Liver (tissue), 9 donors: ENCODE results near the gene BRINP3. TPM values are rescaled to one million over a fixed set of nuclear protein-coding genes. Genes with fewer than 3 reads are reported as not detected.

Experiments used
- DNase-seq: peaks from one replicate; pipeline ENCODE4 v3.0.0-alpha.2; 2017; ENCODE audit warnings: low spot score
- H3K27ac ChIP-seq, 2 donors: one replicate each; pipeline ENCODE4 v1.7.0; 2013; ENCODE audit warnings: inconsistent platforms in 2 of 2, low read length in 2 of 2, control low read depth in 1 of 2, low read depth in 1 of 2, mild to moderate bottlenecking in 1 of 2
- H3K27me3 ChIP-seq, 4 donors: one replicate each; pipeline versions ENCODE4 v1.6.1 to v1.7.0; 2013; ENCODE audit warnings: low read length in 3 of 4, inconsistent platforms in 1 of 4, mild to moderate bottlenecking in 1 of 4, moderate library complexity in 1 of 4; ENCODE audit not compliant: control insufficient read depth in 4 of 4, insufficient read depth in 4 of 4
- H3K36me3 ChIP-seq, 4 donors: one replicate each; pipeline versions ENCODE4 v1.6.1 to v1.7.0; 2013; ENCODE audit warnings: low read length in 3 of 4, mild to moderate bottlenecking in 3 of 4, low read depth in 1 of 4, moderate library complexity in 1 of 4; ENCODE audit not compliant: control insufficient read depth in 4 of 4, insufficient read depth in 3 of 4
- H3K4me1 ChIP-seq, 4 donors: one replicate each; pipeline versions ENCODE4 v1.6.1 to v1.7.0; 2013; ENCODE audit warnings: low read length in 3 of 4, mild to moderate bottlenecking in 3 of 4, moderate library complexity in 1 of 4; ENCODE audit not compliant: control insufficient read depth in 4 of 4, insufficient read depth in 4 of 4
- H3K4me3 ChIP-seq, 3 donors: one replicate each; pipeline versions ENCODE4 v1.6.1 to v1.7.0; 2013; ENCODE audit warnings: low read length in 3 of 3, control low read depth in 1 of 3, low read depth in 1 of 3, mild to moderate bottlenecking in 1 of 3
- H3K9ac ChIP-seq, 2 donors: one replicate each; pipeline ENCODE4 v1.7.0; 2013; ENCODE audit warnings: low read length in 2 of 2, mild to moderate bottlenecking in 2 of 2, moderate library complexity in 2 of 2, control low read depth in 1 of 2, low read depth in 1 of 2
- H3K9me3 ChIP-seq, 4 donors: one replicate each; pipeline versions ENCODE4 v1.6.1 to v1.7.0; 2013; ENCODE audit warnings: low read length in 3 of 4; ENCODE audit not compliant: control insufficient read depth in 4 of 4
- EGR1 ChIP-seq, 2 donors: IDR thresholded peaks; 2 replicates each; pipeline ENCODE4 v1.6.1; 2016 to 2018; ENCODE audit warnings: antibody characterized with exemption in 2 of 2, low read depth in 2 of 2
- FOXA2 ChIP-seq: IDR thresholded peaks from 2 replicates; pipeline ENCODE4 v1.6.1; 2016; ENCODE audit warnings: antibody characterized with exemption
- GABPA ChIP-seq, 2 donors: IDR thresholded peaks in 1 of 2; conservative IDR thresholded peaks in 1 of 2; 2 replicates each; pipeline ENCODE4 v1.6.1; 2016; ENCODE audit warnings: antibody characterized with exemption in 2 of 2, mild to moderate bottlenecking in 1 of 2, moderate library complexity in 1 of 2
- HNF4A ChIP-seq, 2 donors: conservative IDR thresholded peaks; 2 replicates each; pipeline ENCODE4 v1.6.1; 2016; ENCODE audit warnings: antibody characterized with exemption in 2 of 2, mild to moderate bottlenecking in 2 of 2
- HNF4G ChIP-seq: IDR thresholded peaks from 2 replicates; pipeline ENCODE4 v1.6.1; 2016; ENCODE audit warnings: antibody characterized with exemption
- JUND ChIP-seq, 2 donors: IDR thresholded peaks; 2 replicates each; pipeline ENCODE4 v1.6.1; 2016; ENCODE audit warnings: antibody characterized with exemption in 2 of 2
- NR2F2 ChIP-seq: IDR thresholded peaks from 2 replicates; pipeline ENCODE4 v1.6.1; 2016; ENCODE audit warnings: antibody characterized with exemption
- RAD21 ChIP-seq, 2 donors: IDR thresholded peaks; 2 replicates each; pipeline ENCODE4 v1.6.1; 2016; ENCODE audit warnings: antibody characterized with exemption in 2 of 2, mild to moderate bottlenecking in 2 of 2
- RXRA ChIP-seq, 2 donors: IDR thresholded peaks; 2 replicates each; pipeline ENCODE4 v1.6.1; 2017 to 2018; ENCODE audit warnings: antibody characterized with exemption in 2 of 2, mild to moderate bottlenecking in 1 of 2
- SP1 ChIP-seq: IDR thresholded peaks from 2 replicates; pipeline ENCODE4 v1.6.1; 2018; ENCODE audit warnings: antibody characterized with exemption, mild to moderate bottlenecking
- TAF1 ChIP-seq: conservative IDR thresholded peaks from 2 replicates; pipeline ENCODE4 v1.6.1; 2016; ENCODE audit warnings: antibody characterized with exemption, mild to moderate bottlenecking
- YY1 ChIP-seq: IDR thresholded peaks from 2 replicates; pipeline ENCODE4 v1.6.1; 2016; ENCODE audit warnings: antibody characterized with exemption, mild to moderate bottlenecking
- WGBS: extraction: QIAGEN DNeasy Blood & Tissue Kit; methylation state at CpG from one replicate; pipeline ENCODE4 v1.1.7; 2013; 5-methylcytosine and 5-hydroxymethylcytosine counted together
- polyA plus RNA-seq, 2 donors: library from polyadenylated mRNA; stranded (reverse) in 1 of 2; unstranded in 1 of 2; fragments of 200-250 nt in 1 of 2; fragments of >200 nt in 1 of 2; fragmentation: Nextera tagmentation in 1 of 2; extraction: Ambion mirVana in 1 of 2; gene quantifications; one replicate each; pipeline versions ENCODE4 v1.2.1 to v1.2.3, GENCODE V29; 2013 to 2015
- total RNA-seq, 2 donors: library from RNA; depleted of rRNA; stranded (reverse); fragments of >200 nt; gene quantifications; one replicate each; pipeline ENCODE4 v1.2.3, GENCODE V29; 2014
- TF ChIP-seq, protein P1 (sequence below): IDR thresholded peaks from 2 replicates; pipeline ENCODE4 v1.6.1; 2016; ENCODE audit warnings: antibody characterized with exemption
- TF ChIP-seq, protein P2 (sequence below): fragments of 150-350 bp; IDR thresholded peaks from 2 replicates; pipeline ENCODE4 v1.5.1; 2017; ENCODE audit warnings: improper control_type of control experiment, low read depth, low read length; ENCODE audit not compliant: missing input control
- TF ChIP-seq, protein P3 (sequence below): IDR thresholded peaks from 2 replicates; pipeline ENCODE4 v1.6.1; 2016; ENCODE audit warnings: antibody characterized with exemption
- TF ChIP-seq, protein P4 (sequence below): IDR thresholded peaks from 2 replicates; pipeline ENCODE4 v1.6.1; 2016; ENCODE audit warnings: antibody characterized with exemption
- TF ChIP-seq, protein P5 (sequence below): IDR thresholded peaks from 2 replicates; pipeline ENCODE4 v1.6.1; 2016; ENCODE audit warnings: antibody characterized with exemption, mild to moderate bottlenecking
- donor health status: healthy.
- donor health status: healthy.
- donor health status: healthy.
- donor health status: healthy.
- donor health status: healthy.

The BRINP3 gene
- total and polyA plus RNA-seq, 4 donors = 0.02 TPM; not detected in 3

DNA sequence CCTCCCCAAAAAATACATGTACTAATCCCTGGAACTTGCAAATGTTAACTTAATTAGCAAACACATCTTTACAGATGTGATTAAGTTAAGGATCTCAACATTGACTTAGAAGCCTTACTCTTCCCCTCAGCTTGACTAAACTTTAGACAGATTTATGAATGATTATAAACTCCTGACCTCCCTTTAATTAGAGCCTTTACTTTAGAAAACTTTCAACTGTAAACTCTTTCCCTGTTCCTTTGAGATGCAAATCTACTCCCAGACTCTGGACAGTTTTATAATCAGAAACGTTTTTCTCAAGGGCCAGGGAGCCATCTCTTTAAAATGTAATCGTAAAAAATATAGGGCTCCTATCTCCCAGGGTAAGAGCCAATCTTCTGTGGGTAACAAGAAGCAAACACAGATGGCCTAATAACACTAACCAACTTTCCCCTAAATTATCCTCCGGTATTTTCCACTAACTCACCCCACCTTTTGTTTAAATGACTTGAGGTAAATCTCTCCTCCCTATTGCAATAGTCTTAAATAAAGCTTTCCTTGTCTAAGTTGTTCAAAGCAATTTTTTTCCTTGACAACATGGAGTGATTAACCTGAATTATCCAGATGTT lies 284.1 kb downstream of the BRINP3 start:
- Histone ChIP-seq H3K9ac (no peak overlapping the region), H3K4me1 (no peaks in the 10 kb centered on the region), H3K4me3 (no peak overlapping the region), H3K9me3 (peaks cover 0 to under 1% (median 0%) of the 10 kb centered on the region in 4 donors), H3K27ac (no peak overlapping the region), H3K27me3 (no peaks in the 10 kb centered on the region), H3K36me3 (no peaks in the 10 kb centered on the region)
- DNase-seq = no peak
- 33% methylated on average over 3 of the region's 3 CpGs for WGBS
- TF ChIP-seq YY1 = no peak
- TF ChIP-seq, protein P1, sequence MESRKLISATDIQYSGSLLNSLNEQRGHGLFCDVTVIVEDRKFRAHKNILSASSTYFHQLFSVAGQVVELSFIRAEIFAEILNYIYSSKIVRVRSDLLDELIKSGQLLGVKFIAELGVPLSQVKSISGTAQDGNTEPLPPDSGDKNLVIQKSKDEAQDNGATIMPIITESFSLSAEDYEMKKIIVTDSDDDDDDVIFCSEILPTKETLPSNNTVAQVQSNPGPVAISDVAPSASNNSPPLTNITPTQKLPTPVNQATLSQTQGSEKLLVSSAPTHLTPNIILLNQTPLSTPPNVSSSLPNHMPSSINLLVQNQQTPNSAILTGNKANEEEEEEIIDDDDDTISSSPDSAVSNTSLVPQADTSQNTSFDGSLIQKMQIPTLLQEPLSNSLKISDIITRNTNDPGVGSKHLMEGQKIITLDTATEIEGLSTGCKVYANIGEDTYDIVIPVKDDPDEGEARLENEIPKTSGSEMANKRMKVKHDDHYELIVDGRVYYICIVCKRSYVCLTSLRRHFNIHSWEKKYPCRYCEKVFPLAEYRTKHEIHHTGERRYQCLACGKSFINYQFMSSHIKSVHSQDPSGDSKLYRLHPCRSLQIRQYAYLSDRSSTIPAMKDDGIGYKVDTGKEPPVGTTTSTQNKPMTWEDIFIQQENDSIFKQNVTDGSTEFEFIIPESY = no peak
- no peak for TF ChIP-seq GABPA (IDR thresholded peaks at IDR 0.05 in 1 of 2, conservative IDR thresholded peaks at IDR 0.05 in 1 of 2)
- TF ChIP-seq RXRA (IDR thresholded peaks at IDR 0.05) = no peak
- no peak for TF ChIP-seq TAF1
- TF ChIP-seq, protein P2, sequence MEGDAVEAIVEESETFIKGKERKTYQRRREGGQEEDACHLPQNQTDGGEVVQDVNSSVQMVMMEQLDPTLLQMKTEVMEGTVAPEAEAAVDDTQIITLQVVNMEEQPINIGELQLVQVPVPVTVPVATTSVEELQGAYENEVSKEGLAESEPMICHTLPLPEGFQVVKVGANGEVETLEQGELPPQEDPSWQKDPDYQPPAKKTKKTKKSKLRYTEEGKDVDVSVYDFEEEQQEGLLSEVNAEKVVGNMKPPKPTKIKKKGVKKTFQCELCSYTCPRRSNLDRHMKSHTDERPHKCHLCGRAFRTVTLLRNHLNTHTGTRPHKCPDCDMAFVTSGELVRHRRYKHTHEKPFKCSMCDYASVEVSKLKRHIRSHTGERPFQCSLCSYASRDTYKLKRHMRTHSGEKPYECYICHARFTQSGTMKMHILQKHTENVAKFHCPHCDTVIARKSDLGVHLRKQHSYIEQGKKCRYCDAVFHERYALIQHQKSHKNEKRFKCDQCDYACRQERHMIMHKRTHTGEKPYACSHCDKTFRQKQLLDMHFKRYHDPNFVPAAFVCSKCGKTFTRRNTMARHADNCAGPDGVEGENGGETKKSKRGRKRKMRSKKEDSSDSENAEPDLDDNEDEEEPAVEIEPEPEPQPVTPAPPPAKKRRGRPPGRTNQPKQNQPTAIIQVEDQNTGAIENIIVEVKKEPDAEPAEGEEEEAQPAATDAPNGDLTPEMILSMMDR = no peak
- TF ChIP-seq, protein P3, sequence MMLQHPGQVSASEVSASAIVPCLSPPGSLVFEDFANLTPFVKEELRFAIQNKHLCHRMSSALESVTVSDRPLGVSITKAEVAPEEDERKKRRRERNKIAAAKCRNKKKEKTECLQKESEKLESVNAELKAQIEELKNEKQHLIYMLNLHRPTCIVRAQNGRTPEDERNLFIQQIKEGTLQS = no peak
- TF ChIP-seq, protein P4, sequence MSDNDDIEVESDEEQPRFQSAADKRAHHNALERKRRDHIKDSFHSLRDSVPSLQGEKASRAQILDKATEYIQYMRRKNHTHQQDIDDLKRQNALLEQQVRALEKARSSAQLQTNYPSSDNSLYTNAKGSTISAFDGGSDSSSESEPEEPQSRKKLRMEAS = no peak
- no peak for TF ChIP-seq JUND (IDR thresholded peaks at IDR 0.05)

DNA sequence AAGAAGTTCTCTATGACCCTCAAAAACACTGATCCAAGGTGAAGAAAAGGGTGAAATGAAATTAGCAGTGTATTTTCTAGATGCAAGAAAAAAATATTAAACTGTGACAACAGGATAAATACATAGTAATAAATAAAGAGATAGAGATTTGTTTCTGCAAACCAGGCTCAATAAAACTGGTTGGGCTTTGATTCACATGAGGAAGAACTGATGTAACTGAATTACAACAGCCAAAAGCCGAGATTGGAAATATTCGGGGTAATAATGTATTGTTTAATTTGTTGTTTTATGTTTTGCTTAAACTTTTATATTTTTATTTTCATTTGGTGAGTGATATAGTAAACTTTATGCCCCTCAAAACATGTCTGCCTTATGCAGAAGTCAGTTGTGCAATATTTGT lies 285.0 kb downstream of the BRINP3 start:
- no peaks in the 10 kb centered on the region for H3K36me3 ChIP-seq
- no peaks in the 10 kb centered on the region for H3K9me3 ChIP-seq
- no peaks in the 10 kb centered on the region for H3K4me1 ChIP-seq
- H3K27ac ChIP-seq = no peak overlapping the region
- no peak overlapping the region for H3K9ac ChIP-seq
- H3K27me3 ChIP-seq = no peaks in the 10 kb centered on the region
- TF ChIP-seq TAF1 (no peak), HNF4A (conservative IDR thresholded peaks at IDR 0.05) (no peak), RXRA (IDR thresholded peaks at IDR 0.05) (no peak), FOXA2 (no peak), SP1 (no peak), HNF4G (no peak), RAD21 (IDR thresholded peaks at IDR 0.05) (no peak), EGR1 (IDR thresholded peaks at IDR 0.05; ENCODE audit: low read depth in 2 of 2) (no peak), JUND (IDR thresholded peaks at IDR 0.05) (no peak), NR2F2 (no peak), YY1 (no peak)
- TF ChIP-seq, protein P5, sequence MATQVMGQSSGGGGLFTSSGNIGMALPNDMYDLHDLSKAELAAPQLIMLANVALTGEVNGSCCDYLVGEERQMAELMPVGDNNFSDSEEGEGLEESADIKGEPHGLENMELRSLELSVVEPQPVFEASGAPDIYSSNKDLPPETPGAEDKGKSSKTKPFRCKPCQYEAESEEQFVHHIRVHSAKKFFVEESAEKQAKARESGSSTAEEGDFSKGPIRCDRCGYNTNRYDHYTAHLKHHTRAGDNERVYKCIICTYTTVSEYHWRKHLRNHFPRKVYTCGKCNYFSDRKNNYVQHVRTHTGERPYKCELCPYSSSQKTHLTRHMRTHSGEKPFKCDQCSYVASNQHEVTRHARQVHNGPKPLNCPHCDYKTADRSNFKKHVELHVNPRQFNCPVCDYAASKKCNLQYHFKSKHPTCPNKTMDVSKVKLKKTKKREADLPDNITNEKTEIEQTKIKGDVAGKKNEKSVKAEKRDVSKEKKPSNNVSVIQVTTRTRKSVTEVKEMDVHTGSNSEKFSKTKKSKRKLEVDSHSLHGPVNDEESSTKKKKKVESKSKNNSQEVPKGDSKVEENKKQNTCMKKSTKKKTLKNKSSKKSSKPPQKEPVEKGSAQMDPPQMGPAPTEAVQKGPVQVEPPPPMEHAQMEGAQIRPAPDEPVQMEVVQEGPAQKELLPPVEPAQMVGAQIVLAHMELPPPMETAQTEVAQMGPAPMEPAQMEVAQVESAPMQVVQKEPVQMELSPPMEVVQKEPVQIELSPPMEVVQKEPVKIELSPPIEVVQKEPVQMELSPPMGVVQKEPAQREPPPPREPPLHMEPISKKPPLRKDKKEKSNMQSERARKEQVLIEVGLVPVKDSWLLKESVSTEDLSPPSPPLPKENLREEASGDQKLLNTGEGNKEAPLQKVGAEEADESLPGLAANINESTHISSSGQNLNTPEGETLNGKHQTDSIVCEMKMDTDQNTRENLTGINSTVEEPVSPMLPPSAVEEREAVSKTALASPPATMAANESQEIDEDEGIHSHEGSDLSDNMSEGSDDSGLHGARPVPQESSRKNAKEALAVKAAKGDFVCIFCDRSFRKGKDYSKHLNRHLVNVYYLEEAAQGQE = no peak
- TF ChIP-seq, protein P4 = no peak
- TF ChIP-seq, protein P2 = no peak
- TF ChIP-seq, protein P3 = no peak
- 71% methylated on average over 2 of the region's 2 CpGs for WGBS
- no peak for DNase-seq
- no peak overlapping the region for H3K4me3 ChIP-seq
